Activated T-helper 1 cell treated with anti-CD3 and anti-CD28 coated beads, Interleukin-12 subunit alpha, Interleukin-12 subunit beta, Interleukin-2, Interleukin-4 antibody, amounts not matched to agents 30 ng/mL and 10 ng/mL and 1 ng/mL, durations not matched to agents 14 hours and 24 hours and 36 hours (primary cell): ENCODE data around the gene SDS. TPM values are rescaled to one million over a fixed set of nuclear protein-coding genes. Genes with fewer than 3 reads are reported as not detected.

Source experiments
- DNase-seq: peaks from one replicate; pipeline ENCODE4 v3.0.0; 2021; ENCODE audit warnings: low spot score
- H3K27ac Mint-ChIP-seq: one replicate; pipeline ENCODE4 v1.8.0; 2021; ENCODE audit warnings: mild to moderate bottlenecking, mixed read lengths
- H3K27me3 Mint-ChIP-seq: one replicate; pipeline ENCODE4 v1.8.0; 2022; ENCODE audit warnings: mild to moderate bottlenecking, moderate library complexity, mixed read lengths; ENCODE audit not compliant: insufficient read depth
- H3K36me3 Mint-ChIP-seq: one replicate; pipeline ENCODE4 v1.8.0; 2021; ENCODE audit warnings: low read depth, mixed read lengths
- H3K4me1 Mint-ChIP-seq: one replicate; pipeline ENCODE4 v1.8.0; 2021; ENCODE audit warnings: low read depth, mixed read lengths
- H3K4me3 Mint-ChIP-seq: one replicate; pipeline ENCODE4 v1.8.0; 2021; ENCODE audit warnings: mild to moderate bottlenecking, moderate library complexity, mixed read lengths
- H3K9me3 Mint-ChIP-seq: one replicate; pipeline ENCODE4 v1.8.0; 2021; ENCODE audit warnings: mixed read lengths
- intact Hi-C: fragments of 100-400 bp; cut with micrococcal nuclease; formaldehyde crosslinking; loops from one replicate; pipeline ENCODE4 v1.15.1; 2024
- total RNA-seq: library from RNA; stranded (reverse); gene quantifications from 2 replicates; pipeline ENCODE4 v1.2.3, GENCODE V29; 2022

The SDS gene
- total RNA-seq, 1 donor from 2014 or later: not detected

DNA sequence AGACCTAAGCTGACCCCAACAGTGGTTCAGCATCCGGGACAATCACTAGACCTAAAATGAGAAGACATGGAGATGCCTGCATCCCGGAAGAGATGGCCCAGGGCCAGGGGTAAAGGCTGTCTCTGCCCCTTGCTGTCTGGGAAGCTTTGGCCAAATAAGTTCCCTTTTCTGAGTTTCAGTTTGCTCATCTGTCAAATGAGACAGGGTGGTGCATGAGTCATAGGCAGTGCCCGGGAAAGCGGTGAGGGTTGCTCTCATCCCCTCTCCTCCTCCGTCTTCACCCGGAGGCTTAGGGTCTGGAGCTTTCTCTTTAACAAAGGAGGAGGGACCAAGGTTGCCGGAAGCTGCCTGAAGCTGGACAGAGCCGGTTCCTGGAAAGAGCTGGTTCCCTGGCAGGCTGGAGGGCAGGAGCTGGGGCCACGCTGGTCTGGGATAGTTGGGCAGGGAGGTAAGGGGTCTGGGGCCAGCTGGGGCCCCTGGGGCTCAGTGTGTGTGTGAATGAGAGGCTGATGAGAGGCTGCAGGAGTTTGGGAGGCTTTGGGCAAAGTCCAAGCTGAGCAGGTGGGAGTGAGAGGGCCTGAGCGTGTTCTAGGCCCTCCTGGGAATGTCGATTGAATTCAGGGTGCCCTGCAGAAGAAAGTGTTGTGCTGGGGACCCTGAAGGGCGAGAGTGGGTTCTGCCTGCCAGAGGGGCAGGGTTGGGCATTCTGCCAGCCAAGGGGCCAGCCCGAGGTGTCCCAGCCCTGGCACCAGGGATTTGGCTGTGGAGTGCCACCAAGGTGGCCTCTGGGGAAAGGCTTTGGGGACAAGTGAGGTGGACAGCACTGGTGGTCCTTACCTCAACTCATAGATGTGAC is 18.6 kb upstream of the SDS start, which contains the start of gene SDSL:
TSS of gene SDSL (plus strand) at position 351 of the 856 bp plus-strand sequence. CDS start 5,603 bp downstream, outside the sequence.
- Mint-ChIP-seq H3K27me3 (peaks cover 4% of the 10 kb centered on the region), H3K4me3 (peak within 1 kb of the TSS; percentile 81), H3K27ac (peak within 1 kb of the TSS; percentile 79), H3K4me1 (peaks cover 11% of the 10 kb centered on the region), H3K36me3 (no peaks in the 10 kb centered on the region), H3K9me3 (no peaks in the 10 kb centered on the region)
- peak; percentile 17 for DNase-seq
- intact Hi-C loops: loop anchor here (1.0 to 10.0 kb wide), 3 partner anchors 63 to 377 kb away; partner anchors contain the start of genes PLBD2 and SLC8B1

DNA sequence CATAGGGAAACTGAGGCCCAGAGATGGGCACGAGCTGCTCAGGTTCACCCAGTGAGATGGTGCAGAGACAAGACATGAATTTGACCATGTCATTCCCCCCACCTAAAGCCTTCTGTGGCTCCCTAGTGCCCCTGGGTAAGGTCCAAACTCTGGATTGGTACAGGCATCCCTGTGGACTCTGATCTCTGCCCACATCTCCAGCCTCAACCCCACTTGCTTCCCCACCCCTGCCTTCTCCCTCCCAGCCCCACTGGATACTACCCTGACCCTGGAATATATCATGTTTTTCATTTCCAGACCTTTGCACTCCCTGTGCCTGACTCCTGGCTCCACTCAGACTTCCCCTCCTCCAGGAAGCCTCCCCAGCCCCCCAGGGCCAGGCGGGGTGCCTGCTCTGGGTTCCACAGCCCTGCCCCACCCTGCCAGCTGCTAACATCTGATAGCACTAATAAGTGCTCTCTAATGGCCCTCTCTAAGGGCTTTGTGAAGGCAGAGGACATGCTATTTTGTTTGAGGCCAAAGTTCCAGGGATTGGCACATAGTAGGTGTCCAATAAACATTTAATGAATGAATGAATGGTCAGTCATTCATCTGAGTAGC is 17.4 kb upstream of the SDS start:
- Mint-ChIP-seq H3K9me3 (no peaks in the 10 kb centered on the region), H3K27ac (no peak overlapping the region), H3K4me1 (peaks cover 11% of the 10 kb centered on the region), H3K27me3 (peaks cover 10% of the 10 kb centered on the region), H3K4me3 (no peak overlapping the region), H3K36me3 (no peaks in the 10 kb centered on the region)
- DNase-seq: no peak
- intact Hi-C loops: loop anchor here (10.0 kb wide), 1 partner anchor 376 kb away; no protein-coding TSS in a partner anchor

DNA sequence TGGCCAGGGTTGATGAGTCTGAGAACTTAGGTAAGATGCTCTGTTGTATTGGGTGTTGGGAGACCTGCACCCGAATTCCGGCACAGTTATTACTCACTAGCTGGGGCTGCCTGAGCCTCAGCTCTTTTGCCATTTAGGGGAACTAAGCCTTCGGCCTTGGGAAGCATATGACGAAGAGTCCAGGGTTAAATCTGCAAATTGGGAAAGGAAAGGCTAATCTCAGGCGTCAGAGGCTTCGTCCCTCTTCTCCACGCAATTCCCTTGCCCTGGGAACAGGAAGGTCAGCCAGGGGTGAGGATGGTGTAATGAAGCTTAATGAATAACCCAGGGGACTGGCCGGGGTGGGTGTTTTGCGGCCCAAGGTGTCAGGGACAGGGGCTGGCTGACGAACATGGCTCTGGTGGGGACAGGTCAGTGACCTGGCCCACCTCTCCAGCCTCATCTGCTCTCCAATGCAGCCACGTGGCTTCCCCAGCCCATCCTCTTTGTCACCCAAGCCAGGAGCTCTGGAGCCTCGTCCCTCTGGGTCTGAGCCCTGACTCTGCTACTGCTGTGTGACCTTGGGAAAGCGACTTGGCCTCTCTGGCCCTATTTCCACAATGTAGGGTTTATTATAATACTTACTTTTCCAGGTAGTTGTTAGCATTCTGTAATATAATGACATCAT is 14.7 kb upstream of the SDS start:
- Mint-ChIP-seq H3K36me3 (no peaks in the 10 kb centered on the region), H3K4me1 (peaks cover 11% of the 10 kb centered on the region), H3K4me3 (no peak overlapping the region), H3K27ac (no peak overlapping the region), H3K27me3 (peaks cover 13% of the 10 kb centered on the region), H3K9me3 (no peaks in the 10 kb centered on the region)
- DNase-seq: no peak
- intact Hi-C loops: no loop called here

DNA sequence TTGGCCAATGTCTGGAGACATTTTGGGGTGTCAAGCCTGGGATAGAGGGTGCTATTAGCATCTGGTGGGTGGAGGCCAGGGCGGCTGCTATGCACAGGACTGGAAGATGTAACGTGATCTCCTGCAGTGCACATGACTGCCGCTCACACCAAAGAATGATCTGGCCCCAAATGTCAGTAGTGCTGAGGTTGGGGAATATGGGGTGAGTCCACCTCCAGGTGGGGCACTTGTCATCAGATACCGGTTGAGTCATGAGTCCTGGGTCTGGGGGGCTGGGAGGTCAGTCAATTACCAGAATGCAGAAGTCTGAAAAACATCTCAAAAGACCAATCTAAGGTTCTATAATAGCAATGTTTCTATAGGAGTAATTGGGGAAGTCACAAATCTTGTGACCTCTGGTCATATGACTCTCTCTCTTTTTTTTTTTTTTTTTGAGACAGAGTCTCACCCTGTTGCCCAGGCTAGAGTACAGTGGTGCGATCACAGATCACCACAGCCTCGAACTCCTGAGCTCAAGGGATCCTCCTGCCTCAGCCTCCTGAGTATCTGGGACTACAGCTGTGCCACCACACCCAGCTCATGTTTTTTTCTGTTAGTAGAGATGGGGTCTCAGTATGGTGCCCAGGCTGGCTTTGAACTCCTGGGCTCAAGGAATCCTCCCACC is 12.5 kb upstream of the SDS start:
- Mint-ChIP-seq H3K4me3 (no peak overlapping the region), H3K36me3 (no peaks in the 10 kb centered on the region), H3K27me3 (peaks cover 14% of the 10 kb centered on the region), H3K27ac (no peak overlapping the region), H3K4me1 (no peaks in the 10 kb centered on the region), H3K9me3 (no peaks in the 10 kb centered on the region)
- intact Hi-C loops: no loop called here
- DNase-seq: no peak

DNA sequence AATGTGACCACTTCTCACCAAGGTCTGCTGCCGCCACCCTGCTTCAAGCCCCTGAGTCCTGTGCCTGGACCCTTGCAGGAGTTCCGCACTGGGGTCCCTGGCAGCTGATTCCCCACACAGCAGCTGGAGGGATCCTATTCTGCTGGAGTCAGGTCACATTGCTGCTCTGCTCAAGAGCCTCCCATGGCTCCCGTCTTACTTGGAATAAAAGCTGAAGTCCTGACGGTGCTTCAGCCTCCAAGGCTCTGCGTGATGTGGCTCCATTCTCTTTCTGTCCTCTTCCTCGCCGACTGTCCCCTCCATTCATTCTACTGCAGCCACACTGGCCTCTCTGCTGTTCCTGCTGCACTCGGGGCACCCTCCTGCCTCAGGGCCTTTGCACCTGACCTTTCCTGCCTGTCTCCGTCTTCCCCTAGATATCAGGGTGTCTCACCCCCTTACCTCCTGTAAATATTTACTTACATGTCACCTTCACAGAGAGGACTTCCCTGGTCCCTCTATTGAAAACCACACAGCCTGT is 10.9 kb upstream of the SDS start:
- Mint-ChIP-seq H3K4me1 (no peaks in the 10 kb centered on the region), H3K4me3 (no peak overlapping the region), H3K27ac (no peak overlapping the region), H3K27me3 (peaks cover 15% of the 10 kb centered on the region), H3K36me3 (no peaks in the 10 kb centered on the region), H3K9me3 (no peaks in the 10 kb centered on the region)
- intact Hi-C loops: no loop called here
- no peak for DNase-seq

DNA sequence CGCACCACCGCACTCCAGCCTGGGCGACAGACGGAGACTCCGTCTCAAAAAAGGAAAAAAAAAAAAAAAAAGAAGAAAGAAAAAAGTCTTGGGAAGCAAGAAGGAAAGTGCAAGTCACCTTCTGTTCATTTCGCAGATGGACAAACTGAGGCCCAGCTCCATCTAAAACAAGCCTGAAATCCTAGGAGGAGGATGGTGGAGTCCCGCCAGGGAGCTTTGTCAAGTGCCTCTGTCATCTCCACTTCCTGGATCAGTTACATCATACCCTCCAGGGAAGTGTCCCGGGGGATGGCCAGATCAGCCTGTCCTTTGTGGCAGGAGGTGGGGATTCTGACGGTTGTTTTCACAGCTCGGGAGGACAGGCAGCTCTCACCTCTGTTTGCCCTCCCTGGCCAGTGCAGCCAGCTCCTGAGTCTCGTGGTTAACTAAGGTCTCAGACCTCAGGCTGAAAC is 9.8 kb upstream of the SDS start:
- Mint-ChIP-seq H3K4me3 (no peak overlapping the region), H3K4me1 (no peaks in the 10 kb centered on the region), H3K27me3 (peaks cover 15% of the 10 kb centered on the region), H3K36me3 (no peaks in the 10 kb centered on the region), H3K27ac (no peak overlapping the region), H3K9me3 (no peaks in the 10 kb centered on the region)
- no peak for DNase-seq
- intact Hi-C loops: no loop called here

DNA sequence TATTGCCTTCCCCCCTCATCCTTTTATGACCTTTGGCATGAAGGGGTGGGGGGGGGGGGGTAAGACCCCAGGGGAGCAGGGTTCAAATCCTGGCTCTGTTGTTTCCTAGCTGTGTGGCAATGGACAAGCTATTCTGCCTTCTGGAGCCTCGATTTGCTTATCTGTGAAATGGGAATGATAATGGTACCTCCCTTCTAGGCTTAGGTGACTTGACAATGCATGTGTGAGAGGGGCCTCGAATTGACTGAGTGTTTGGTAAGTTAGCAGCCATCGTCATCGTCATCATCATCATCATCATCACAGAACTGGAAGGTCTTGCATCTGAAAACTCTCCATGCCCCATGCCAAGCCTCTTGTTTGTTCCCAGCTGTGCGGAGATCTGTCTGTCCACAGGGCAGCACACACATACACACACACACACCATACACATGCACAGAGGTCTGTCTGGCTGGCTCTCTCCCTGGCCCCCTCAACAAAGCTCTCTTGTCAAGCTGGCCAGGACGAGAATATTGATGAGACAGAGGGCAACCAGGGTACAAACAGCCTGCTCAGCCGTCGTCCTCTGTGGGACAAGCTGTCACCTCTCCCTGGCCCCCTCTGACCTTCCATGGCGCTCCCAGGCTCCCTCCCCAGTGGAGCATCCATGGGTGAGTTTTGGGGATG is 5.9 kb upstream of the SDS start:
- Mint-ChIP-seq H3K27me3 (peaks cover 13% of the 10 kb centered on the region), H3K36me3 (no peaks in the 10 kb centered on the region), H3K27ac (no peak overlapping the region), H3K4me1 (no peaks in the 10 kb centered on the region), H3K9me3 (no peaks in the 10 kb centered on the region), H3K4me3 (no peak overlapping the region)
- intact Hi-C loops: no loop called here
- no peak for DNase-seq

DNA sequence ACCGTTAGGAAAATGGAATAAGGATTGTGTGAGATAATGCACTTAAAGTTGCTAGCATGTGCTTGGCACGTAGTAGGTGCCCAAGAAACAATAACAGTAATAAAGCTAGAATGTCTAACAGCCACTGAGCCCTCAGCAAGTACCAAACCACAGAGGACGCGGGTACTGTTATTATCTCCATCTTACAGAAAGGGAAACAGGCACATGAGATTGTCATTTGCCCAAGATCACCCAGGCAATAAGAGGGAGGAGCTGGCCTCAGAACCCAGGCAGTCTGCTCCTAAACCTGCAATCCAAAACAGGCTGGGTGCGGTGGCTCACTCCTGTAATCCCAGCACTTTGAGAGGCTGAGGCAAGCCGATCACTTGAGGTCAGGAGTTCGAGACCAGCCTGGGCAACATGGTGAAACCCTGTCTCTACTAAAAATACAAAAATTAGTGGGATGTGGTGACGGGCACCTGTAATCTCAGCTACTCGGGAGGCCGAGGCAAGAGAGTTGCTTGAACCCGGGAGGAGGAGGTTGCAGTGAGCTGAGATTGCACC is 5.1 kb upstream of the SDS start:
- Mint-ChIP-seq H3K9me3 (no peaks in the 10 kb centered on the region), H3K27ac (no peak overlapping the region), H3K4me3 (no peak overlapping the region), H3K36me3 (no peaks in the 10 kb centered on the region), H3K4me1 (no peaks in the 10 kb centered on the region), H3K27me3 (peaks cover 20% of the 10 kb centered on the region)
- intact Hi-C loops: no loop called here
- no peak for DNase-seq

DNA sequence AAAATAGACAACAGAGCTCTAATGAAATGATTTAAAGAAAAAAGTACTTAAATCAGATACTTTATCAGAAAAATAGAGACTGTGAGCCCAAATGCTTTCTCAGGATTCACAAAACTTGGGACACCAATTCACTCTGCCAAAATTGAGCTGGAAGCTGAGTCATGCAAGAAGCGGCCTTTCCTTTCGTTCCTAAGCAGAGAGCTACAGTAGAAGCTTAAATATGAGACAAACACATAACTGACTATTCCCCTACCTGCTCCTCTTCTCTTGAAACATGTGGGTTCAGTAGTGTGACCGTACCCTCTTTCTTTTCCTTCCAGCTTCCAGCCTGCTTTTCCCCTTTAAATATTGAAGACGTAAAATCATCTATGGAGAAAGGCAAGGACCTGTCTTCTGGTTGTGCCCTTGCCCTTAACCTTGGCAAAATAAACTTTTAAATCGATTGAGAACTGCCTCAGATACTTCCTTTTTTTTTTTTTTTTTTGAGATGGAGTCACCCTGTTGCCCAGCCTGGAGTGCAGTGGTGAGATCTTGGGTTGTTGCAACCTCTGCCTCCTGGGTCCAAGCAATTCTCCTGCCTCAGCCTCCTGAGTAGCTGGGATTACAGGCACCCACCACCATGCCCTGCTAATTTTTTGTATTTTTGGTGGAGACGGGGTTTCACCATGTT is 4.4 kb upstream of the SDS start:
- no peak for DNase-seq
- H3K27ac Mint-ChIP-seq: no peak overlapping the region
- peaks cover 20% of the 10 kb centered on the region for H3K27me3 Mint-ChIP-seq
- H3K9me3 Mint-ChIP-seq: no peaks in the 10 kb centered on the region
- no peaks in the 10 kb centered on the region for H3K36me3 Mint-ChIP-seq
- intact Hi-C loops: no loop called here
- no peaks in the 10 kb centered on the region for H3K4me1 Mint-ChIP-seq
- H3K4me3 Mint-ChIP-seq: no peak overlapping the region

DNA sequence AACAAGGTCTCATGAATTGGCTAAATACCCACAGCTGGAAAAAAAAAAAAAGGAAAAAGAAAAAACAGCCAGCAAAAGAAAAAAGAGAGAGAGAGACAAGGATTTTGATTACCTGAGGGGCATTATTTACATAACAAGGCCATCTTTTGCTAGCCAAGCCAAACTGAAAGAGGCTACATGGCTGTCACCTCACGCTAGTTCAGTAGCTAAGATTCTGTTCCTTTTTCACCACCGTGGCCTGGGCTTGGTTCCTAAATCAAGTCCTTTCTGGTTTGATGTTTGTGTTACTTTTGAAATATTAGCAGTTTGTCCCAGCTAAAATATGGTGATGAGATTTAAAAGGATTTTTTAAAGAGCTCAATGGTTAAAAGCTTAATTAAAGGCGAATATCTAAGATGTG is 2.0 kb upstream of the SDS start:
- DNase-seq: no peak
- H3K27ac Mint-ChIP-seq: no peak overlapping the region
- no peaks in the 10 kb centered on the region for H3K36me3 Mint-ChIP-seq
- no peak overlapping the region for H3K4me3 Mint-ChIP-seq
- peaks cover 16% of the 10 kb centered on the region for H3K27me3 Mint-ChIP-seq
- H3K4me1 Mint-ChIP-seq: no peaks in the 10 kb centered on the region
- intact Hi-C loops: no loop called here
- no peaks in the 10 kb centered on the region for H3K9me3 Mint-ChIP-seq

DNA sequence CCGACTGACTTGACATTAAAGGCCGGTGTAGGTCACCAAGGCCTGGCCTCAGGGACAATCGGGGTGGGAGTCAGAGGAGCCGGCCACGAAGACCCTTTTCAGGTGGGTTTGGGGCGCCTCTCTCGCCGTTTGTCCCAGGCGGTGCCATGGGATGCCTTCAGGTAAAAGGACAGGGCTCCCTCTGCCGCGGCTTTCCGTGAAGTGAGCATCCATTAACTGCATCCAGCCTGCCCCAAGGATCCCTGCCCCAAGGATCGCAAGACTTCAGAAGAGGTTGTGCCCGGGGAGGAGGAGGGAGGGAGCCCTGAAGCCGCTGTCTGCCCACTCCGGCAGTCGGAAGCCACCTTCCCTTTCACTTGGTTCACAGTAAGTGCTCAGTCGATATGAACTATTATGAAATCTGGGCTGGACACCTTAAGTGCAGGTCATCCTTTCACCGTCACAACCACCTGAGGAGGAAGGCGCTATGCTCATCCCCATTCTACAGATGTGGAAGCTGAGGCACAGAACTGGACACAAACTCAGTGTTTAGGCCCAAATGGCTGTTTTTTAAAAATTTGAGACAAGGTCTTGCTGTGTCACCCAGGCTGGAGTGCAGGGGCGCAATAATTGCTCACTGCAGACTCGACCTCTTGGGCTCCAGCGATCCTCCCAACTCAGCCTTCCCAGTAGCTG is 964 bp downstream of the SDS start:
- DNase-seq: no peak
- no peaks in the 10 kb centered on the region for H3K36me3 Mint-ChIP-seq
- H3K4me3 Mint-ChIP-seq: no peak overlapping the region
- no peaks in the 10 kb centered on the region for H3K4me1 Mint-ChIP-seq
- intact Hi-C loops: no loop called here
- H3K9me3 Mint-ChIP-seq: no peaks in the 10 kb centered on the region
- H3K27me3 Mint-ChIP-seq: peaks cover 11% of the 10 kb centered on the region
- no peak overlapping the region for H3K27ac Mint-ChIP-seq
